Progenitor cell of endocrine pancreas (in vitro differentiated cells): ENCODE data around the gene GLIS1. TPM values are rescaled to one million over a fixed set of nuclear protein-coding genes. Genes with fewer than 3 reads are reported as not detected.

Experiments used
- DNase-seq: peaks from one replicate; pipeline ENCODE4 v3.0.0; 2021; ENCODE audit warnings: low spot score; ENCODE audit not compliant: unreplicated experiment
- H3K27ac Mint-ChIP-seq: 2 replicates; pipeline ENCODE4 v1.8.0; 2021; ENCODE audit warnings: mild to moderate bottlenecking, moderate library complexity, mixed read lengths
- H3K27me3 Mint-ChIP-seq: 2 replicates; pipeline ENCODE4 v1.8.0; 2021; ENCODE audit warnings: mixed read lengths
- H3K36me3 Mint-ChIP-seq: 2 replicates; pipeline ENCODE4 v1.8.0; 2022; ENCODE audit warnings: mixed read lengths; ENCODE audit not compliant: insufficient read depth
- H3K4me1 Mint-ChIP-seq: 2 replicates; pipeline ENCODE4 v1.8.0; 2021; ENCODE audit warnings: low read depth, mixed read lengths
- H3K4me3 Mint-ChIP-seq: 2 replicates; pipeline ENCODE4 v1.8.0; 2021; ENCODE audit warnings: low read depth, mild to moderate bottlenecking, moderate library complexity, mixed read lengths
- H3K9me3 Mint-ChIP-seq: 2 replicates; pipeline ENCODE4 v1.8.0; 2021; ENCODE audit warnings: low read depth, mixed read lengths
- CTCF ChIP-seq: fragments of 200-600 bp; sonication (generic); IDR thresholded peaks from one replicate; pipeline ENCODE4 v1.5.0; 2021; ENCODE audit warnings: antibody characterized with exemption, mild to moderate bottlenecking; ENCODE audit not compliant: unreplicated experiment
- total RNA-seq: library from RNA; stranded (reverse); gene quantifications from 2 replicates; pipeline ENCODE4 v1.2.1, GENCODE V29; 2021

Gene GLIS1
- total RNA-seq, 1 donor from 2014 or later: not detected

DNA sequence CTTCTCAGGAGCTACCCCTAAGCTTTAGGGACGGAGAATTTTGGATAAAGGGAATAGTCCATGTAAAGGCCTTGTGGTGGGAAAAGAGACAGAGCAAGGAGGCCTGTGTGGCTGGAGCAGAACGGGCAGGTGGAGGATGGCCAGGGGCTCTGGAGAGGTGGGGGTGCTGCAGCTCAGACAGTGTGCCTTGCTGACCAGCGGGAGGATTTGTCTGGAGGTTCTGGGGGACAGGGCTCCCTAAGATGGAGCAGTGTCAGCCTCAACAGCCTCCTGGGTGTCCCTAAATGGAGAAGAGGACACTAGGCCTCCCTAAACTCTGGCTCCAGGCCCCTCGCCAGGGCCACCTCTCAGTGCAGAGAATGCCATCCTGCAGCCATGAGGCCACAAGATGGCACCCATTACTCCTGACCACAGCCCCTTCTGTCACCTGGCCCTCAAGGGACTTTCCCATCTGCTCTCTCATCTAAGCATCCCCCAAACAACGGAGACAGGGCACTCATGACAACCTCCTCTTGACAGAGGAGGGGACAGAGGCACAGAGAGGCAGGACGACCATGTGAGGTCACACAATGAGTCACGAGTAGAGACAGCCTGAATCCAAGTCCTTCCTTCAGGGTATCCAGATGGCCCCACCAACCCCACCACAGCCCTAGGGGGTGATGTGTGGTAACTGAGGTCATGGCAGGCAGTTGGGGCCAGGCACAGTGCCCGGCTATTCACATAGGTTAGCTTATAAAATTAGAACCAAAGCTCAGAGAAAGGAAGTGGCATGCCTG is 185.0 kb downstream of the GLIS1 start:
- Mint-ChIP-seq H3K36me3 (no peaks in the 10 kb centered on the region), H3K9me3 (no peaks in the 10 kb centered on the region), H3K4me1 (no peaks in the 10 kb centered on the region), H3K27ac (no peak overlapping the region), H3K4me3 (no peak overlapping the region), H3K27me3 (peaks cover 17% of the 10 kb centered on the region)
- no peak for DNase-seq
- TF ChIP-seq CTCF: no peak

DNA sequence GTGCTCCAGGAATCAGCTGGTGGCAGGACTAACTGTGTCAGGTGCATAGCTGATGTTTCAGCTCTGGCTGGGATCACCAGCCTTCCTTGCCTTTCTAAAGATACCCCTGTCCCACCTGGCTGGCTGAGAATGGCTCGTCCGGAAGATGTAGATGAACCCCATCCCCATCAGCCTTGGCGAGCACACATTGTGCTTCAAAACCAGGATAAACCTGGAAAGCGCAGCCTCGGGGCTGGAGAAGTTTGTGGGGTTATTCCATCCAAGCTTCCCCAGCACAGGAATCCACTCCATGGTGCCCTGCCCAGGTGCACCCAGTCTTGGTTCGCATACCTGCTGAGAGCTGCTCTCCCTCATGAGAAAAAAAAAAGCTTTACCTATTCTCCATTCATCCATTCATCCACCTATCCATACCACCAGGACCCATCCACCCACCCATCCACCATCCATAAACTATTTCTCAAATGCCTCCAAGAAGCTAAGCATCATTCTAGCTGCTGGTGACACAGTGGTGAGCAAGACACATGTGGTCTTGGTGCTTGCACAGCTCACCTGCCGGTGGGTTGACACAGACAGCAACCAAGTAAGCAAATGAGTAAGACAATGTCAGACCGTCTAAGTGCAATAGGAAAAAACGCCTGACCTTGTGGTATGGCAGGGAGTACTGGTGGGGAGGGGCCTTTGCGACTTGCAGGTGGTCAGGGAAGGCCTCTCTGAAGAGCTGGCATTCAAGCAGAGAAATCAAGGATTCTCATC is 185.8 kb downstream of the GLIS1 start:
- DNase-seq: no peak

GRCh38 chr1:53552146-53552861 is 186.7 kb downstream of the GLIS1 start:
- Mint-ChIP-seq H3K9me3 (no peaks in the 10 kb centered on the region), H3K4me3 (no peak overlapping the region), H3K27me3 (peaks cover 11% of the 10 kb centered on the region), H3K4me1 (no peaks in the 10 kb centered on the region), H3K36me3 (no peaks in the 10 kb centered on the region), H3K27ac (no peak overlapping the region)
- DNase-seq: no peak
- no peak for TF ChIP-seq CTCF

More for the DNA sequence above, 185.8 kb downstream of the GLIS1 start:
- H3K27ac Mint-ChIP-seq: no peak overlapping the region
- peaks cover 11% of the 10 kb centered on the region for H3K27me3 Mint-ChIP-seq
- H3K4me1 Mint-ChIP-seq: no peaks in the 10 kb centered on the region
- no peak overlapping the region for H3K4me3 Mint-ChIP-seq
- TF ChIP-seq CTCF: no peak
- no peaks in the 10 kb centered on the region for H3K36me3 Mint-ChIP-seq
- H3K9me3 Mint-ChIP-seq: no peaks in the 10 kb centered on the region

GRCh38 chr1:53551428-53551995 is 187.5 kb downstream of the GLIS1 start:
- no peak for DNase-seq
- H3K4me1 Mint-ChIP-seq: no peaks in the 10 kb centered on the region
- no peaks in the 10 kb centered on the region for H3K9me3 Mint-ChIP-seq
- peaks cover 11% of the 10 kb centered on the region for H3K27me3 Mint-ChIP-seq
- H3K27ac Mint-ChIP-seq: no peak overlapping the region
- no peaks in the 10 kb centered on the region for H3K36me3 Mint-ChIP-seq
- no peak for TF ChIP-seq CTCF
- H3K4me3 Mint-ChIP-seq: no peak overlapping the region

- Mint-ChIP-seq H3K27ac (no peak overlapping the region), H3K9me3 (no peaks in the 10 kb centered on the region)
- no peak for DNase-seq
Observed at GRCh38 chr1:53550201-53550741, 188.7 kb downstream of the GLIS1 start.

More at GRCh38 chr1:53550201-53550741, 188.7 kb downstream of the GLIS1 start:
- Mint-ChIP-seq H3K4me1 (no peaks in the 10 kb centered on the region), H3K36me3 (no peaks in the 10 kb centered on the region), H3K4me3 (no peak overlapping the region), H3K27me3 (peaks cover 17% of the 10 kb centered on the region)
- TF ChIP-seq CTCF: no peak
